Suprapubic skin (tissue), 3 donors: ENCODE data around the gene CHST15.

Experiments used
- CTCF ChIP-seq, 2 donors: fragments of 200-600 bp in 1 of 2; fragments of 450-650 bp in 1 of 2; sonication (generic) in 1 of 2; IDR thresholded peaks; one replicate each; pipeline ENCODE4 v1.5.1; 2016 to 2019; ENCODE audit warnings: antibody characterized with exemption in 2 of 2, mild to moderate bottlenecking in 1 of 2, moderate library complexity in 1 of 2
- POLR2AphosphoS5 ChIP-seq, 3 donors: sonication (generic); formaldehyde crosslinking; IDR thresholded peaks; one replicate each; pipeline ENCODE4 v1.6.1; 2017; ENCODE audit warnings: antibody characterized with exemption in 3 of 3

GRCh38 chr10:124138195-124138882 lies 44.9 kb upstream of the CHST15 start:
- TF ChIP-seq CTCF (IDR thresholded peaks at IDR 0.05) (no peak), POLR2AphosphoS5 (IDR thresholded peaks at IDR 0.05) (no peak)
